PFSK-1 (cell line): ENCODE data around the gene TCF7L1.

ENCODE experiments used
- FOXP2 ChIP-seq: optimal IDR thresholded peaks from 2 replicates; pipeline ENCODE3; 2011; ENCODE audit warnings: borderline replicate concordance, control low read depth, inconsistent platforms; ENCODE audit not compliant: insufficient read depth; ENCODE audit errors: extremely low read length, extremely low read depth
- POLR2AphosphoS5 ChIP-seq: IDR thresholded peaks from 2 replicates; pipeline ENCODE4 v1.6.1; 2012; ENCODE audit warnings: low read depth, mild to moderate bottlenecking, control low read depth, low read length, moderate library complexity
- SIN3A ChIP-seq: IDR thresholded peaks from 2 replicates; pipeline ENCODE4 v1.6.1; 2012; ENCODE audit warnings: mild to moderate bottlenecking, low read length, moderate library complexity, borderline replicate concordance; ENCODE audit not compliant: insufficient read depth
- TAF1 ChIP-seq: IDR thresholded peaks from 2 replicates; pipeline ENCODE4 v1.6.1; 2012; ENCODE audit warnings: low read length, control low read depth, borderline replicate concordance; ENCODE audit not compliant: insufficient read depth
- TF ChIP-seq, protein P1 (sequence below), 2 experiments: IDR thresholded peaks; 2 replicates each; pipeline versions ENCODE4 v1.6.1 to v1.8.0; 2011 to 2012; ENCODE audit warnings: low read depth in 2 of 2, low read length in 2 of 2, control low read depth in 1 of 2, inconsistent platforms in 1 of 2, mild to moderate bottlenecking in 1 of 2, moderate library complexity in 1 of 2; ENCODE audit not compliant: insufficient read depth in 1 of 2

The TCF7L1 gene

DNA sequence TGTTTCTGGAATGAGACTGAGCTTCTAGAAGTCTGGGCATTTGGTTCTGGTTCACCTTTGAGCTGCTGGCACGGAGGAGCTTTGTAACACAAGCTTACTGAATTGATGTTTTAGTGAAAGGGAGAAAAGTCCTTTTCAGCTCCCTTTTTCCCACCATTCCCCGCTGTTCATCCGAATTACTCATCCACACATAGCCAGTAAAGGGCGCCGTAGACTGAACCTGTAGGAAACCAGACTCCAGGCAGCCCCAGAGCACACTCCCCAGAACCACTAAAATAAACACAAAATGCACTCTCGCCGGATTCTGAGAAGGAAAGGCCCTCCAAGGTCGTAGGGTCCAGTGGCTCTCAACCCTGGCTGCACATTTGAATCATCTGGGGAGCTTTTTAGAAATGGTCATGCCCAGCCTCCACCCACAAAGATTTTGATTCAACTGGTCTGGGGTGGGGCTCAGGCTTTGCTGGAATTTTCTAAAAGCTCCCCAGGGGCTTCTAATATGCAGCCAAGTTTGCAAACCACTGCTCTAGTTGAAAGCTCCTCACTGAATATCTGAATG is 29.6 kb downstream of the TCF7L1 start:
- TF ChIP-seq TAF1 (no peak), SIN3A (no peak), POLR2AphosphoS5 (no peak)
- TF ChIP-seq, protein P1, sequence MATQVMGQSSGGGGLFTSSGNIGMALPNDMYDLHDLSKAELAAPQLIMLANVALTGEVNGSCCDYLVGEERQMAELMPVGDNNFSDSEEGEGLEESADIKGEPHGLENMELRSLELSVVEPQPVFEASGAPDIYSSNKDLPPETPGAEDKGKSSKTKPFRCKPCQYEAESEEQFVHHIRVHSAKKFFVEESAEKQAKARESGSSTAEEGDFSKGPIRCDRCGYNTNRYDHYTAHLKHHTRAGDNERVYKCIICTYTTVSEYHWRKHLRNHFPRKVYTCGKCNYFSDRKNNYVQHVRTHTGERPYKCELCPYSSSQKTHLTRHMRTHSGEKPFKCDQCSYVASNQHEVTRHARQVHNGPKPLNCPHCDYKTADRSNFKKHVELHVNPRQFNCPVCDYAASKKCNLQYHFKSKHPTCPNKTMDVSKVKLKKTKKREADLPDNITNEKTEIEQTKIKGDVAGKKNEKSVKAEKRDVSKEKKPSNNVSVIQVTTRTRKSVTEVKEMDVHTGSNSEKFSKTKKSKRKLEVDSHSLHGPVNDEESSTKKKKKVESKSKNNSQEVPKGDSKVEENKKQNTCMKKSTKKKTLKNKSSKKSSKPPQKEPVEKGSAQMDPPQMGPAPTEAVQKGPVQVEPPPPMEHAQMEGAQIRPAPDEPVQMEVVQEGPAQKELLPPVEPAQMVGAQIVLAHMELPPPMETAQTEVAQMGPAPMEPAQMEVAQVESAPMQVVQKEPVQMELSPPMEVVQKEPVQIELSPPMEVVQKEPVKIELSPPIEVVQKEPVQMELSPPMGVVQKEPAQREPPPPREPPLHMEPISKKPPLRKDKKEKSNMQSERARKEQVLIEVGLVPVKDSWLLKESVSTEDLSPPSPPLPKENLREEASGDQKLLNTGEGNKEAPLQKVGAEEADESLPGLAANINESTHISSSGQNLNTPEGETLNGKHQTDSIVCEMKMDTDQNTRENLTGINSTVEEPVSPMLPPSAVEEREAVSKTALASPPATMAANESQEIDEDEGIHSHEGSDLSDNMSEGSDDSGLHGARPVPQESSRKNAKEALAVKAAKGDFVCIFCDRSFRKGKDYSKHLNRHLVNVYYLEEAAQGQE (IDR thresholded peaks at IDR 0.05; ENCODE audit: insufficient read depth in 1 of 2, low read depth in 2 of 2, low read length in 2 of 2) = no peak

DNA sequence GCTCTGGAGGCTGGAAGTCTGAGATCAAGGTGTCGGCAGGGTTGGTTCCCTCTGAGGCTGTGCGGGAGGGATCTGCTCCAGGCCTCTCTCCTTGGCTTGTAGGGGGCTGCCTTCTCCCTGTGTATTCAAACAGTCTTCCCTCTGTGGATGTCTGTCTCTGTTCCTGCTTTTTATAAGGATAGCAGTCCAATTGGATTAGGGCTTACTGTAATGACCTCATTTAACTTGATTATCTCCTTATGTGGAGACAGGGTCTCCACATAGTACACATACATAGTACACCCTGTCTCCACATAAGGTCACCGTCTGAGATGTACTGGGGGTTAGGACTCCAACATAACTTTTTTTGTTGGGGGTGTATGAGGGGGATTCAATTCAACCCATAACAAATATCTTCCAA is 30.5 kb downstream of the TCF7L1 start:
- TF ChIP-seq SIN3A (no peak), POLR2AphosphoS5 (no peak), FOXP2 (no peak), TAF1 (no peak)
- TF ChIP-seq, protein P1 (IDR thresholded peaks at IDR 0.05; ENCODE audit: insufficient read depth in 1 of 2, low read depth in 2 of 2, low read length in 2 of 2) = no peak

GRCh38 chr2:85164145-85164569 is 31.0 kb downstream of the TCF7L1 start:
- no peak for TF ChIP-seq POLR2AphosphoS5
- TF ChIP-seq FOXP2 = no peak
- no peak for TF ChIP-seq SIN3A
- TF ChIP-seq, protein P1 (IDR thresholded peaks at IDR 0.05; ENCODE audit: insufficient read depth in 1 of 2, low read depth in 2 of 2, low read length in 2 of 2) = no peak
- no peak for TF ChIP-seq TAF1

GRCh38 chr2:85165088-85165690 is 32.0 kb downstream of the TCF7L1 start:
- TF ChIP-seq TAF1 = no peak
- TF ChIP-seq, protein P1 (IDR thresholded peaks at IDR 0.05; ENCODE audit: insufficient read depth in 1 of 2, low read depth in 2 of 2, low read length in 2 of 2) = no peak
- no peak for TF ChIP-seq FOXP2
- TF ChIP-seq SIN3A = no peak
- TF ChIP-seq POLR2AphosphoS5 = no peak

GRCh38 chr2:85166021-85166420 is 32.8 kb downstream of the TCF7L1 start:
- TF ChIP-seq, protein P1 (IDR thresholded peaks at IDR 0.05; ENCODE audit: insufficient read depth in 1 of 2, low read depth in 2 of 2, low read length in 2 of 2) = no peak
- TF ChIP-seq FOXP2 (no peak), SIN3A (no peak)
